Osteoblast (primary cell): ENCODE results near the gene LRRC36. TPM values are rescaled to one million over a fixed set of nuclear protein-coding genes. Genes with fewer than 3 reads are reported as not detected.

Experiments used
- DNase-seq: peaks from one replicate; pipeline ENCODE4 v3.0.0; 2011; ENCODE audit warnings: low spot score, mixed read lengths; ENCODE audit not compliant: insufficient read length; ENCODE audit errors: missing footprints
- H2AFZ ChIP-seq: 2 replicates; pipeline ENCODE4 v1.6.0; 2011; ENCODE audit warnings: mild to moderate bottlenecking, low read length
- H3K27ac ChIP-seq: 2 replicates; pipeline ENCODE4 v1.5.1; 2011; ENCODE audit warnings: mild to moderate bottlenecking, low read depth, low read length, moderate library complexity
- H3K27me3 ChIP-seq: 2 replicates; pipeline ENCODE4 v1.6.0; 2012; ENCODE audit warnings: mild to moderate bottlenecking, control low read depth, inconsistent platforms, low read length, moderate library complexity; ENCODE audit not compliant: insufficient read depth
- H3K36me3 ChIP-seq: 2 replicates; pipeline ENCODE4 v1.5.1; 2011; ENCODE audit warnings: mild to moderate bottlenecking, low read length, control low read depth, moderate library complexity; ENCODE audit not compliant: insufficient read depth
- H3K4me1 ChIP-seq: 2 replicates; pipeline ENCODE4 v1.5.1; 2011; ENCODE audit warnings: mild to moderate bottlenecking, low read length, control low read depth, moderate library complexity; ENCODE audit not compliant: insufficient read depth
- H3K4me2 ChIP-seq: 2 replicates; pipeline ENCODE4 v1.6.0; 2011; ENCODE audit warnings: mild to moderate bottlenecking, low read length; ENCODE audit not compliant: insufficient read depth
- H3K4me3 ChIP-seq: fragments of 200-600 bp; sonication (generic); 3 replicates; pipeline ENCODE4 v1.5.1; 2012; ENCODE audit warnings: mild to moderate bottlenecking, low read length, inconsistent platforms; ENCODE audit not compliant: insufficient read depth
- H3K79me2 ChIP-seq: 2 replicates; pipeline ENCODE4 v1.6.0; 2012; ENCODE audit warnings: mild to moderate bottlenecking, low read length, control low read depth, inconsistent platforms; ENCODE audit not compliant: insufficient read depth
- H3K9me3 ChIP-seq: 2 replicates; pipeline ENCODE4 v1.5.1; 2011; ENCODE audit warnings: low read depth, low read length, control low read depth
- H4K20me1 ChIP-seq: 2 replicates; pipeline ENCODE4 v1.6.0; 2012; ENCODE audit warnings: mild to moderate bottlenecking, low read length, control low read depth; ENCODE audit not compliant: insufficient read depth
- CTCF ChIP-seq: IDR thresholded peaks from 2 replicates; pipeline ENCODE4 v1.5.1; 2011; ENCODE audit warnings: mild to moderate bottlenecking, low read depth, low read length, moderate library complexity; ENCODE audit errors: extremely low read depth
- total RNA-seq: library from RNA; depleted of rRNA; stranded (reverse); fragments of >200 nt; gene quantifications from 2 replicates; pipeline ENCODE4 v1.2.3, GENCODE V29; 2012

Gene LRRC36
- total RNA-seq, 1 donor = not detected

- Histone ChIP-seq H4K20me1 (peaks cover 12% of the 10 kb centered on the region), H3K4me3 (no peak overlapping the region), H3K27me3 (peaks cover 30% of the 10 kb centered on the region), H3K36me3 (no peaks in the 10 kb centered on the region), H3K4me1 (peaks cover 6% of the 10 kb centered on the region), H2AFZ (no peak overlapping the region), H3K9me3 (no peaks in the 10 kb centered on the region), H3K27ac (no peak overlapping the region), H3K79me2 (no peaks in the 10 kb centered on the region), H3K4me2 (no peak overlapping the region)
- DNase-seq = peak; percentile 70
- TF ChIP-seq CTCF = no peak
Observed at GRCh38 chr16:67425061-67425460, 98.4 kb downstream of the LRRC36 start.

GRCh38 chr16:67425580-67425979 is 99.0 kb downstream of the LRRC36 start:
- no peak for TF ChIP-seq CTCF
- Histone ChIP-seq H3K4me2 (no peak overlapping the region), H2AFZ (no peak overlapping the region), H4K20me1 (peaks cover 12% of the 10 kb centered on the region), H3K4me3 (no peak overlapping the region), H3K27ac (no peak overlapping the region), H3K79me2 (no peaks in the 10 kb centered on the region), H3K4me1 (peaks cover 6% of the 10 kb centered on the region), H3K27me3 (peaks cover 35% of the 10 kb centered on the region), H3K36me3 (no peaks in the 10 kb centered on the region), H3K9me3 (no peaks in the 10 kb centered on the region)
- peak; percentile 73 for DNase-seq

GRCh38 chr16:67426022-67426421 is 99.4 kb downstream of the LRRC36 start:
- TF ChIP-seq CTCF = no peak
- Histone ChIP-seq H3K79me2 (no peaks in the 10 kb centered on the region), H3K4me3 (no peak overlapping the region), H3K36me3 (no peaks in the 10 kb centered on the region), H4K20me1 (peaks cover 12% of the 10 kb centered on the region), H3K27ac (no peak overlapping the region), H3K9me3 (no peaks in the 10 kb centered on the region), H3K4me1 (peaks cover 6% of the 10 kb centered on the region), H2AFZ (no peak overlapping the region), H3K4me2 (no peak overlapping the region), H3K27me3 (peaks cover 36% of the 10 kb centered on the region)
- DNase-seq = no peak

GRCh38 chr16:67426950-67427349 is 100.3 kb downstream of the LRRC36 start:
- no peak overlapping the region for H3K4me3 ChIP-seq
- TF ChIP-seq CTCF = no peak
- no peaks in the 10 kb centered on the region for H3K79me2 ChIP-seq
- H3K9me3 ChIP-seq = no peaks in the 10 kb centered on the region
- peaks cover 12% of the 10 kb centered on the region for H4K20me1 ChIP-seq
- DNase-seq = peak; percentile 85
- H3K27me3 ChIP-seq = peaks cover 36% of the 10 kb centered on the region
- H3K27ac ChIP-seq = no peak overlapping the region
- no peak overlapping the region for H2AFZ ChIP-seq
- H3K4me2 ChIP-seq = no peak overlapping the region
- H3K4me1 ChIP-seq = peaks cover 8% of the 10 kb centered on the region
- no peaks in the 10 kb centered on the region for H3K36me3 ChIP-seq
